Left hindlimb (tissue), 1 donor: ENCODE data around the gene GNGT1.
"Not testable (repeated sequence)": the region's sequence is repeated elsewhere in the genome, so short reads cannot be mapped to it uniquely, and the experiment has no call there.

Experiments
- DNase-seq: peaks from one replicate; pipeline ENCODE4 v3.0.0-alpha.2; 2018

The GNGT1 gene

GRCh38 chr7:93910076-93910994 lies 4.0 kb downstream of the GNGT1 start:
- no peak for DNase-seq

GRCh38 chr7:93911242-93911641 lies 4.9 kb downstream of the GNGT1 start:
- DNase-seq = not testable (repeated sequence)

GRCh38 chr7:93911661-93912060 lies 5.3 kb downstream of the GNGT1 start:
- DNase-seq = not testable (repeated sequence)

- DNase-seq = no peak
Measured at GRCh38 chr7:93913197-93913596, 6.8 kb downstream of the GNGT1 start.

GRCh38 chr7:93914581-93915066 lies 8.3 kb downstream of the GNGT1 start:
- DNase-seq = no peak

GRCh38 chr7:93915206-93915842 lies 9.0 kb downstream of the GNGT1 start:
- DNase-seq = not testable (repeated sequence)

GRCh38 chr7:93915888-93916287 lies 9.5 kb downstream of the GNGT1 start:
- not testable (repeated sequence) for DNase-seq

- DNase-seq = not testable (repeated sequence)
Measured at GRCh38 chr7:93916315-93916714, 9.9 kb downstream of the GNGT1 start.

- no peak for DNase-seq
Measured at GRCh38 chr7:93920496-93921182, 14.3 kb downstream of the GNGT1 start.

GRCh38 chr7:93921186-93921585 lies 14.8 kb downstream of the GNGT1 start:
- DNase-seq = no peak

- peak; percentile 86 for DNase-seq
Measured at GRCh38 chr7:93921607-93922566, 15.5 kb downstream of the GNGT1 start, which contains the start of gene GNG11. Gene GNG11 (plus strand): TSS chr7:93921735. CDS start chr7:93922138, 403 bp downstream.

GRCh38 chr7:93923296-93923695 lies 16.9 kb downstream of the GNGT1 start:
- no peak for DNase-seq

GRCh38 chr7:93923942-93924341 lies 17.6 kb downstream of the GNGT1 start:
- DNase-seq = no peak

GRCh38 chr7:93926800-93927199 lies 20.4 kb downstream of the GNGT1 start:
- DNase-seq = no peak

- no peak for DNase-seq
Measured at GRCh38 chr7:93927585-93927984, 21.2 kb downstream of the GNGT1 start.

GRCh38 chr7:93931655-93932054 lies 25.3 kb downstream of the GNGT1 start:
- no peak for DNase-seq

- no peak for DNase-seq
Measured at GRCh38 chr7:93933156-93933555, 26.8 kb downstream of the GNGT1 start.

- no peak for DNase-seq
Measured at GRCh38 chr7:93935102-93935501, 28.7 kb downstream of the GNGT1 start.

- no peak for DNase-seq
Measured at GRCh38 chr7:93937818-93938217, 31.5 kb downstream of the GNGT1 start.

- DNase-seq = no peak
Measured at GRCh38 chr7:93938293-93938692, 31.9 kb downstream of the GNGT1 start.

GRCh38 chr7:93941945-93942344 lies 35.6 kb downstream of the GNGT1 start:
- no peak for DNase-seq
